ENCODE results near the gene SYCE1. TPM values are rescaled to one million over a fixed set of nuclear protein-coding genes. Genes with fewer than 3 reads are reported as not detected.
"Not testable (repeated sequence)": the region's sequence is repeated elsewhere in the genome, so short reads cannot be mapped to it uniquely, and the experiment has no call there.

SYCE1 gene
- polyA plus RNA-seq, 1 donor from 2014 or later, result not detected

GRCh38 chr10:133569801-133570200, 4.4 kb upstream of the SYCE1 start:
- H3K9me3 Mint-ChIP-seq, result peaks cover 7 to 12% (median 7%) of the 10 kb centered on the region in 3 donors
- H3K27me3 Mint-ChIP-seq, H3K27ac Mint-ChIP-seq, H3K4me3 Mint-ChIP-seq, H3K36me3 Mint-ChIP-seq, H3K4me1 Mint-ChIP-seq: not testable (repeated sequence)

DNA sequence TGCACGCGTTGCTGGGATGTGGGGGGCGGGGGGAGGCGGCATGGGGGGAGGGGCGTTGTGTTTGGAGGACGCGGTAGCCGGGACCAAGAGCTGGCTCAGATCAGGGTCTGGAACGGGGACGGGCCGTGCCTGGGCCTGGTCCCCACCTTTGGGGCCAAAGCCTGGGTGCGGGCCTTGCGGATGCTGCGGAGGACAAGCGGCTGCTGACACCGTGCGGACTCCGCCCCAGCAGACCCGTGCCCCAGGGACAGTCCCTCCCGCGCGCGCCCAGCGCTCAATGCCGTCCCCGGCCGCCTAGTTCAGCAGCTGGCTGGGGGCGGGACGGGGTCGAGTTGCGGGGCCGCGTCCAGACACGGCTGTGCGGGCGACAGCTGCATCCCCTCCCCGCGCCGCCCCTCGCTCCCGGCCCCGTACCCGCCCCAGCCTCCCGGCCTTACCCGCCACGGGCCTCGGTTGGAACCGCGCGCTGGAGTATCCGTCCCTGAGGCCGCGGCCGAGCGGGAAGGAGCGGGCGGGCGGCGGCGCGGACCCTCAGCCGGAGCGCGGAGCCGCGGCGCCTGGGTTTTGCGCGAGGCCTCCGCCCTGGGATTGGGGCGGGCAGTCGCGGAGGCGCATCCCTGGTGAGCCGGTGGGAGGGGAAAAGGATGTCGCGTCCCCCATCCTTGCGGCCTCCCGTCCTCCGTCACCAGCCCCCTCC, 3.6 kb upstream of the SYCE1 start:
- not testable (repeated sequence) for H3K36me3 Mint-ChIP-seq

DNA sequence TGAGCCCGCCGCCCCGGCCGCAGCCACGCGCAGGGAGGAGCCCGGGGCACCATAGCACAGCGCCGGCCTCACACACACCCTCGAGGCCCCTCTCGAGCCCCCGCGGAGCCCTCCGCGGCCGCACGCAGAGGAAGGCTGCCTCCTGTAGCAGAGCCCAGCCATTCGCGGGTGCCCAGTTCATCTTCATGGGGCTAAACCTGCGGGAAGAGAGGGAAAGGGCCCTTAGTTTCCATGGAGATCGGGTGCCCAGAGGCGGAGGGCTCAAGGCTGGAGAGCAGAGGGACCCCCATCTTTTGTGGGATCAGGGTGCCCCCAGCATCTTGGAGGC, 2.9 kb upstream of the SYCE1 start:
- peaks cover 3% of the 10 kb centered on the region for H3K27me3 Mint-ChIP-seq
- no peak overlapping the region for H3K4me3 Mint-ChIP-seq
- H3K4me1 Mint-ChIP-seq, result no peaks in the 10 kb centered on the region
- no peaks in the 10 kb centered on the region for H3K36me3 Mint-ChIP-seq
- H3K9me3 Mint-ChIP-seq, result peaks cover 2 to 5% (median 3%) of the 10 kb centered on the region in 3 donors
- H3K27ac Mint-ChIP-seq, result no peak overlapping the region

More for the DNA sequence above, 3.6 kb upstream of the SYCE1 start:
- not testable (repeated sequence) for H3K9me3 Mint-ChIP-seq, H3K4me3 Mint-ChIP-seq, H3K4me1 Mint-ChIP-seq, H3K27me3 Mint-ChIP-seq, H3K27ac Mint-ChIP-seq

DNA sequence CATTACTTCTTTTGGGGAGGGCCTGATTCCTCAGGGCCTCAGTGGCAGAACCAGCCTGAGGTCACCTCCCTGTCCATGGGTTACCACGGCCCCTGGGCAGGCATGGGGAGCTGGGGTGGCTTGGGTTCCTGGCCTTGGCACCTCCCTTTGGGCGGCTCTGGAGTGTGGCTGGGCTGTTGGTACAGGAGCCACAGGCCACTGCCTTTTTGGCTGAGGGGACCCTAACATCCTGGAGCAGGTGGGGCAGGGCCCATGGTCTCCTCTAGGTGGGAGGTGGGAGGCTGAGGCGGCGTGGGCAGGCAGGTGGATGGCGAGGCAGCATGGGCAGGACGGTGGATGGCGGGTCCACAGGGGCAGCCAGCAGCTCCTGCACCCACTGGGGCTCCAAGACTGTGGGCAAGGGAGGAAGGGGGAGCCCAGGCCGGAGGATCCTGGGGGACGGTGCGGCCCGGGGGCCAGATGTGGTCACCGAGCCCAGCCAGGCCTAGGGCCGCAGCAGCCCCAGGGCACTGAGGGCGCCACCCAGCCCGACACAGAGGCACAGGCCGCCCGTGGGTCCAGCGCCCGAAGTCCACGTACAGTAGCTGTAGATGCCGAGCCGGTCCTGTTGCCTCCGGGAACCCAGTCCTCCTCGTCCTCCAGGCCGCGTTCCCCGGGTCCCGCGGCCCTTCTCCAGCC, 2.4 kb upstream of the SYCE1 start:
- Mint-ChIP-seq H3K4me1 (no peaks in the 10 kb centered on the region), H3K36me3 (no peaks in the 10 kb centered on the region), H3K27ac (no peak overlapping the region), H3K9me3 (peaks cover 0 to 2% (median under 1%) of the 10 kb centered on the region in 3 donors), H3K27me3 (peaks cover 4% of the 10 kb centered on the region), H3K4me3 (no peak overlapping the region)

DNA sequence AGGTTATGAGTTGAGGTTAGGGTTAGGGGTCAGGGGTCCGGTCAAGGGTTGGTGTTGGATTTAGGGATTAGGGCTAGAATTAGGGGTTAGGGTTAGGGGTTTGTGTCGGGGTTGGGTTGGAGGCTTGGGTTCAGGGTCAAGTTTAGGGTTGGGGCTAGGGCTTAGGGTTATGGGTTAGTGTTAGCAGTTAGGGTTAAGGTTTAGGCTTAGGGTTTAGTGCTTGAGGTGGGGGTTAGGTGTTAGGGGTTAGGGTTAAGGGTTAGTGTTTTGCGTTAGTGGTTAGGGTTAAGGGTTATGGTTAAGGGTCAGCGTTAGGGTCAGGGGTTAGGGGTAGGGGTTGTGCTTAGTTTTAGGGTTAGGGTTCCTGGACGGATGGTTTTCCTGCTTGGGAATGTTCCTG, 1.7 kb upstream of the SYCE1 start:
- H3K4me3 Mint-ChIP-seq, result no peak overlapping the region
- H3K4me1 Mint-ChIP-seq, result no peaks in the 10 kb centered on the region
- H3K9me3 Mint-ChIP-seq, result peaks cover 0 to 2% (median 0%) of the 10 kb centered on the region in 3 donors
- H3K27ac Mint-ChIP-seq, result no peak overlapping the region
- H3K36me3 Mint-ChIP-seq, result no peaks in the 10 kb centered on the region
- H3K27me3 Mint-ChIP-seq, result peaks cover 4% of the 10 kb centered on the region

GRCh38 chr10:133564816-133565215, 567 bp downstream of the SYCE1 start:
- Mint-ChIP-seq H3K4me1 (no peaks in the 10 kb centered on the region), H3K27ac (no peak overlapping the region), H3K36me3 (no peaks in the 10 kb centered on the region), H3K9me3 (peaks cover 0 to 2% (median 0%) of the 10 kb centered on the region in 3 donors), H3K27me3 (peaks cover 4% of the 10 kb centered on the region), H3K4me3 (no peak overlapping the region)

GRCh38 chr10:133559216-133559615, 6.2 kb downstream of the SYCE1 start:
- no peaks in the 10 kb centered on the region for H3K36me3 Mint-ChIP-seq
- peaks cover 17% of the 10 kb centered on the region for H3K27me3 Mint-ChIP-seq
- H3K4me3 Mint-ChIP-seq, result no peak overlapping the region
- no peaks in the 10 kb centered on the region for H3K9me3 Mint-ChIP-seq
- no peak overlapping the region for H3K27ac Mint-ChIP-seq
- H3K4me1 Mint-ChIP-seq, result no peaks in the 10 kb centered on the region

DNA sequence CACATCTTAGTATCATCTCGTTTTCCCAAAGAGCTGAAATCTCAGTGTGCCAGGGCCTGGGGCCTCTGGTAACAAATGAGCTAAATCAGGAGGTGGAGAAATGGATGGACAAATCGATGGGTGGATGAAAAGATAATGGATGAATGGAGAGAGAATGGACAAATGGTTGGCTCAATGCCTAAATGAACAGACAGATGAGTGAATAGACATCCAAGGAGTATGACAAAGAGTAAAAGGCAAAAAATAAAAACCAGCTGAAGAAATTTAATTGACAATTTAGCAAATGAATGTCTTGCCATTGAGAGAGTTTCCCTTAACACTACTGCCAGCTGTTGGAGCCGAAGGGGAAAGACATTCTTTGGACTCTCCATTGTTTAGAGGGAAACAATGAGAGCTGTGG, 8.0 kb downstream of the SYCE1 start:
- H3K27me3 Mint-ChIP-seq, result peaks cover 16% of the 10 kb centered on the region
- H3K9me3 Mint-ChIP-seq, result no peaks in the 10 kb centered on the region
- H3K4me3 Mint-ChIP-seq, result no peak overlapping the region
- H3K27ac Mint-ChIP-seq, result no peak overlapping the region
- no peaks in the 10 kb centered on the region for H3K4me1 Mint-ChIP-seq
- H3K36me3 Mint-ChIP-seq, result no peaks in the 10 kb centered on the region

DNA sequence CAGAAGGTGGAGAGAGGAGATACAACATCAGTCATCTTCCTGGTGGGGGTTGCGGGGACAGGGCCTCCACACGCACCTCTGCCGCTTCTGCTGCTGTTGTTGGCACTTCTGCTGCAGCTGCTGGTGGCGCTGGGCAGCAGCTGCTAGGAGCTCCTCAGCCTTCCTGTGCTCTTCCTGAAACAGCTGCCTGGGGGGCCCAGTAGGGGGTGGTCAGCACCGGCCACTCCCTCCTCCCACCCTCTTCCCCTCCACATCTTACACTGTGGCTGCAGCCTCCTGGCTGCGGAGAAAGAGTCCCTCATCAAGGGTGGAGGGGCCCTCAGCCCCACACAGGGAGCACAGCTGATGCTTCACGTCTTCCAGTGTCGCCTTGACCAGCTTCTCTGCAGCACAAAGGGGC, 9.9 kb downstream of the SYCE1 start:
- Mint-ChIP-seq H3K4me1 (no peaks in the 10 kb centered on the region), H3K27ac (no peak overlapping the region), H3K9me3 (no peaks in the 10 kb centered on the region), H3K27me3 (peaks cover 16% of the 10 kb centered on the region), H3K4me3 (no peak overlapping the region), H3K36me3 (no peaks in the 10 kb centered on the region)

- no peaks in the 10 kb centered on the region for H3K36me3 Mint-ChIP-seq
- no peak overlapping the region for H3K4me3 Mint-ChIP-seq
- H3K9me3 Mint-ChIP-seq, result no peaks in the 10 kb centered on the region
- H3K27ac Mint-ChIP-seq, result no peak overlapping the region
- H3K4me1 Mint-ChIP-seq, result no peaks in the 10 kb centered on the region
- H3K27me3 Mint-ChIP-seq, result peaks cover 18% of the 10 kb centered on the region
Measured at GRCh38 chr10:133554600-133554999, 10.8 kb downstream of the SYCE1 start.

- H3K27ac Mint-ChIP-seq, result no peak overlapping the region
- H3K4me3 Mint-ChIP-seq, result no peak overlapping the region
- peaks cover 1 to 6% (median 5%) of the 10 kb centered on the region in 3 donors for H3K4me1 Mint-ChIP-seq
- H3K9me3 Mint-ChIP-seq, result peaks cover 9 to 13% (median 12%) of the 10 kb centered on the region in 3 donors
- peaks cover 15% of the 10 kb centered on the region for H3K27me3 Mint-ChIP-seq
- no peaks in the 10 kb centered on the region for H3K36me3 Mint-ChIP-seq
Measured at GRCh38 chr10:133544506-133544905, 20.9 kb downstream of the SYCE1 start.

DNA sequence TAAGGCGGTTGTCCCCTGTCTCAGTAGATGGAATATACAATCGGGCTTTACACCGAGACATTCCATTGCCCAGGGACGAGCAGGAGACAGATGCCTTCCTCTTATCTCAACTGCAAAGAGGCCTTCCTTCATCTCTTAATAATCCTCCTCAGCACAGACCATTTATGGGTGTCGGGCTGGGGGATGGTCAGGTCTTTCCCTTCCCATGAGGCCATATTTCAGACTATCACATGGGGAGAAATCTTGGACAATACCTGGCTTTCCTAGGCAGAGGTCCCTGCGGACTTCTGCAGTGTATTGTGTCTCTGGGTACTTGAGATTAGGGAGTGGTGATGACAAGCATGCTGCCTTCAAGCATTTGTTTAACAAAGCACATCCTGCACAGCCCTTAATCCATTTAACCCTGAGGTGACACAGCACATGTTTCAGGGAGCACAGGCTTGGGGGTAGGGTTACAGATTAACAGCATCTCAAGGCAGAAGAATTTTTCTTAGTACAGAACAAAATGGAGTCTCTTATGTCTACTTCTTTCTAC, 23.9 kb downstream of the SYCE1 start:
- H3K4me1 Mint-ChIP-seq, H3K36me3 Mint-ChIP-seq, H3K9me3 Mint-ChIP-seq, H3K27me3 Mint-ChIP-seq, H3K27ac Mint-ChIP-seq, H3K4me3 Mint-ChIP-seq: not testable (repeated sequence)

DNA sequence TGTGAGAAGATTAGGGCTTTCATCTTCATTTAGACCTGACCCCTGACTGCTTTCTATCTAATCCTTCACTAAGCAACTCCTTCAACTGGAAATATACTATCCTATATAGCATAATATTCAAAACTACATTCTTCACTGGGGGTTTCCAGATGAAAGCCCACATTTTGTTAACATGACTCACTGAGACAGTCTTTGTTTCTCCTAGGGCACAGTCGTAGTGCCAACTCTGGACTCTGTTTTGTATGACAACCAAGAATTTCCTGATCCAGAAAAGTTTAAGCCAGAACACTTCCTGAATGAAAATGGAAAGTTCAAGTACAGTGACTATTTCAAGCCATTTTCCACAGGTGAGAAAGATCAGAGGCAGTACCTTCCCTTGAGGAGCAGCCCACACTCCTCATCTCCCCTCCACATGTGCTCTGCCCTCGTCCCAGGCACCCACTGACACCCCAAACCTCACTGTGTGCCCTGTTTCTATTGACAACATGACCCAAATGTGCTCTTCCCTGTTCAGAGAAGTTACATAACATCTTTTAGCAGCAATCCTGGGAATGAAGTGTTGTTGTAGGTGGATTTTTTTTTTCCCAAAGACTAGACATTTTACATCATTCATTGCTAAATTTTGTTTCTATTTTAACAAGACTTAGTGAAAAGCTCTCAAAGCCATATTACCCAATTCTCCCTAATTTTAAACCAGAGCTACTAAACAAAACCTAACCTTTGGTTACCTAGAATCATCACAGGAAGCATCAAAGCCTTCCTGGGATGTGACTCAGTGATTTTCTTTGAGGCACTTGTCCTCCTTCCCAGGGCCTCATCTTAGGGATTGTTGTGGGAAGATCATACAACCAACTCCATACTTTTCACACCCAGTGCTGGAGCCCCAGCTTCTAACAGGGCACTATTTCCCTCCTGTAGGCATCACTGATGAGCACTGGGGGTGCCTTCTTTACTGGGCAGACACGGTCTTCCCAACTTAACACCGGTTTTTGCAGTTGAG, 27.5 kb downstream of the SYCE1 start:
- Mint-ChIP-seq H3K36me3 (no peaks in the 10 kb centered on the region), H3K4me1 (peaks cover 0 to 6% (median 5%) of the 10 kb centered on the region in 3 donors), H3K9me3 (peaks cover 0 to 4% (median 2%) of the 10 kb centered on the region in 3 donors), H3K27ac (peak overlapping the region in 1 of 3 donors; percentile 37), H3K27me3 (peaks cover 8% of the 10 kb centered on the region), H3K4me3 (no peak overlapping the region)

- peaks cover 0 to 6% (median 5%) of the 10 kb centered on the region in 3 donors for H3K4me1 Mint-ChIP-seq
- H3K27me3 Mint-ChIP-seq, result peaks cover 15% of the 10 kb centered on the region
- H3K9me3 Mint-ChIP-seq, result peaks cover 0 to 4% (median 2%) of the 10 kb centered on the region in 3 donors
- no peaks in the 10 kb centered on the region for H3K36me3 Mint-ChIP-seq
- peak overlapping the region in 1 of 3 donors; percentile 14 for H3K27ac Mint-ChIP-seq
- H3K4me3 Mint-ChIP-seq, result no peak overlapping the region
Measured at GRCh38 chr10:133536198-133536597, 29.2 kb downstream of the SYCE1 start.

GRCh38 chr10:133534417-133534816, 31.0 kb downstream of the SYCE1 start:
- Mint-ChIP-seq H3K27me3 (peaks cover 33% of the 10 kb centered on the region), H3K36me3 (no peaks in the 10 kb centered on the region), H3K4me3 (no peak overlapping the region), H3K9me3 (peaks cover 0 to 4% (median 2%) of the 10 kb centered on the region in 3 donors), H3K4me1 (peaks cover 0 to 10% (median 6%) of the 10 kb centered on the region in 3 donors), H3K27ac (no peak overlapping the region)

All from IgD-negative memory B cell (primary cell).